Gastrocnemius medialis (tissue), 4 donors: ENCODE measurements around the gene AGRN. TPM values are rescaled to one million over a fixed set of nuclear protein-coding genes. Genes with fewer than 3 reads are reported as not detected.
A peak's percentile ranks its signal among the peaks of the same experiment; 100 is the strongest.

Experiments used
- ATAC-seq, 2 donors: fragments of 150-250 bp; one replicate each; pipeline ENCODE4 v1.9.1; 2016
- DNase-seq, 2 donors: peaks; one replicate each; pipeline ENCODE4 v3.0.0-alpha.2; 2019
- H3K27ac ChIP-seq, 4 donors: fragments of 200-600 bp; sonication (generic); 1 replicate in 1 of 4; 2 replicates in 3 of 4; pipeline ENCODE4 v1.5.1; 2016 to 2018; ENCODE audit warnings: mild to moderate bottlenecking in 2 of 4, moderate library complexity in 1 of 4
- H3K27me3 ChIP-seq, 3 donors: fragments of 200-600 bp; sonication (generic) in 2 of 3; 1 replicate in 1 of 3; 2 replicates in 2 of 3; pipeline versions ENCODE4 v1.5.1 to v1.6.0; 2016 to 2019; ENCODE audit warnings: mild to moderate bottlenecking in 1 of 3, moderate library complexity in 1 of 3
- H3K36me3 ChIP-seq, 2 donors: fragments of 200-600 bp; sonication (generic) in 1 of 2; one replicate each; pipeline ENCODE4 v1.5.1; 2017 to 2018
- H3K4me1 ChIP-seq, 2 donors: fragments of 200-600 bp; sonication (generic) in 1 of 2; one replicate each; pipeline ENCODE4 v1.5.1; 2016 to 2017; ENCODE audit warnings: mild to moderate bottlenecking in 2 of 2
- H3K4me3 ChIP-seq, 4 donors: fragments of 200-600 bp; sonication (generic) in 3 of 4; 1 replicate in 1 of 4; 2 replicates in 3 of 4; pipeline ENCODE4 v1.5.1; 2016 to 2019; ENCODE audit warnings: mild to moderate bottlenecking in 2 of 4
- H3K9me3 ChIP-seq, 3 donors: fragments of 200-600 bp; sonication (generic) in 2 of 3; 1 replicate in 1 of 3; 2 replicates in 2 of 3; pipeline ENCODE4 v1.5.1; 2016 to 2019
- CTCF ChIP-seq, 5 experiments: fragments of 450-650 bp in 3 of 5; fragments of 200-600 bp in 2 of 5; sonication (generic) in 2 of 5; IDR thresholded peaks in 4 of 5; conservative IDR thresholded peaks in 1 of 5; 1 replicate in 4 of 5; 2 replicates in 1 of 5; pipeline ENCODE4 v1.5.1; 2016 to 2019; ENCODE audit warnings: antibody characterized with exemption in 5 of 5, mild to moderate bottlenecking in 3 of 5, moderate library complexity in 3 of 5
- POLR2A ChIP-seq, 2 donors: fragments of 450-650 bp; IDR thresholded peaks; one replicate each; pipeline ENCODE4 v1.6.1; 2017; ENCODE audit warnings: antibody characterized with exemption in 2 of 2, mild to moderate bottlenecking in 2 of 2, moderate library complexity in 2 of 2
- in situ Hi-C, 4 donors: fragments of 200-750 bp; cut with MboI; loops; one replicate each; pipeline versions ENCODE4 v1.15.0 to v1.8.0; 2017; ENCODE audit warnings: low sequenced_read_pairs in 4 of 4
- intact Hi-C: fragments of 100-400 bp; cut with DNase I; formaldehyde crosslinking; loops from one replicate; pipeline ENCODE4 v1.15.1; 2023; ENCODE audit warnings: low total_unique reads
- total RNA-seq, 4 donors: library from RNA; depleted of rRNA; stranded (reverse); fragments of >200 nt; gene quantifications; one replicate each; pipeline versions ENCODE4 v1.1.0 to v1.2.3, GENCODE V29; 2016

The AGRN gene
- total RNA-seq, 4 donors from 2014 or later: 2.0 to 3.8 (median 3.1) TPM

GRCh38 chr1:999725-1000356 lies 20.1 kb upstream of the AGRN start, which contains the start of gene HES4:
Gene HES4 (minus strand): TSS chr1:1000097. CDS start chr1:999973, 124 bp downstream.
- TF ChIP-seq CTCF (IDR thresholded peaks at IDR 0.05 in 4 of 5, conservative IDR thresholded peaks at IDR 0.05 in 1 of 5) (no peak), POLR2A (IDR thresholded peaks at IDR 0.05) (peak; percentile 85 to 93)
- Histone ChIP-seq H3K27ac (peak within 1 kb of the TSS; percentile 84 to 92 (median 89)), H3K36me3 (no peaks in the 10 kb centered on the region), H3K27me3 (peaks cover 4 to 11% (median 7%) of the 10 kb centered on the region in 3 donors), H3K4me1 (peaks cover 4 to 8% of the 10 kb centered on the region in 2 donors), H3K4me3 (peak within 1 kb of the TSS; percentile 57 to 85 (median 71)), H3K9me3 (no peaks in the 10 kb centered on the region)
- peak; percentile 68 to 76 for ATAC-seq
- intact Hi-C loops: loop anchor here (1.0 to 5.0 kb wide), 4 partner anchors 13 to 78 kb away; partner anchors contain the start of genes ISG15, PERM1 and SAMD11
- peak; percentile 73 to 76 for DNase-seq
- in situ Hi-C loops: no loop called here

- TF ChIP-seq CTCF (IDR thresholded peaks at IDR 0.05 in 4 of 5, conservative IDR thresholded peaks at IDR 0.05 in 1 of 5) (peak in 1 of 5 experiments; percentile 24), POLR2A (IDR thresholded peaks at IDR 0.05) (peak; percentile 19 to 40)
- intact Hi-C loops (loop anchor here (1.0 to 5.0 kb wide), 4 partner anchors 13 to 78 kb away; partner anchors contain the start of genes ISG15, PERM1 and SAMD11), in situ Hi-C loops (no loop called here)
- peak overlapping the region; percentile 57 to 85 (median 71) for H3K4me3 ChIP-seq
- DNase-seq: peak in 1 of 2 donors; percentile 57
- ATAC-seq: peak; percentile 24 to 40
- H3K4me1 ChIP-seq: peaks cover 10 to 15% of the 10 kb centered on the region in 2 donors
- peaks cover 4 to 11% (median 7%) of the 10 kb centered on the region in 3 donors for H3K27me3 ChIP-seq
- no peaks in the 10 kb centered on the region for H3K36me3 ChIP-seq
- peak overlapping the region; percentile 84 to 92 (median 89) for H3K27ac ChIP-seq
- H3K9me3 ChIP-seq: no peaks in the 10 kb centered on the region
These were observed 19.4 kb upstream of the AGRN start for GRCh38 chr1:1000357-1001056.

- DNase-seq (no peak), ATAC-seq (peak in 1 of 2 donors; percentile 2)
- Histone ChIP-seq H3K27ac (peak overlapping the region; percentile 84 to 92 (median 89)), H3K9me3 (no peaks in the 10 kb centered on the region), H3K4me3 (peak overlapping the region; percentile 57 to 85 (median 71)), H3K27me3 (peaks cover 7 to 11% (median 8%) of the 10 kb centered on the region in 3 donors), H3K36me3 (no peaks in the 10 kb centered on the region), H3K4me1 (peaks cover 12 to 19% of the 10 kb centered on the region in 2 donors)
- no peak for TF ChIP-seq POLR2A (IDR thresholded peaks at IDR 0.05)
- TF ChIP-seq CTCF (IDR thresholded peaks at IDR 0.05 in 4 of 5, conservative IDR thresholded peaks at IDR 0.05 in 1 of 5): no peak
- in situ Hi-C loops (no loop called here), intact Hi-C loops (loop anchor here (2.0 to 5.0 kb wide), 2 partner anchors 18 to 79 kb away; partner anchors contain the start of gene SAMD11)
These were observed 18.7 kb upstream of the AGRN start for GRCh38 chr1:1001057-1001783.

- ATAC-seq (no peak), DNase-seq (no peak)
- Histone ChIP-seq H3K4me3 (no peak overlapping the region), H3K27ac (no peak overlapping the region), H3K4me1 (peaks cover 12 to 19% of the 10 kb centered on the region in 2 donors), H3K36me3 (no peaks in the 10 kb centered on the region), H3K27me3 (peaks cover 5 to 8% (median 7%) of the 10 kb centered on the region in 3 donors), H3K9me3 (no peaks in the 10 kb centered on the region)
- TF ChIP-seq CTCF (IDR thresholded peaks at IDR 0.05 in 4 of 5, conservative IDR thresholded peaks at IDR 0.05 in 1 of 5): no peak
- TF ChIP-seq POLR2A (IDR thresholded peaks at IDR 0.05): no peak
- in situ Hi-C loops (no loop called here), intact Hi-C loops (loop anchor here (5.0 kb wide), 1 partner anchor 82 kb away; the partner anchor contains the start of gene SAMD11)
These were observed 16.1 kb upstream of the AGRN start for GRCh38 chr1:1003618-1004419.
